ENCODE results near the gene E2F3.
A peak's percentile ranks its signal among the peaks of the same experiment; 100 is the strongest.

E2F3 gene

DNA sequence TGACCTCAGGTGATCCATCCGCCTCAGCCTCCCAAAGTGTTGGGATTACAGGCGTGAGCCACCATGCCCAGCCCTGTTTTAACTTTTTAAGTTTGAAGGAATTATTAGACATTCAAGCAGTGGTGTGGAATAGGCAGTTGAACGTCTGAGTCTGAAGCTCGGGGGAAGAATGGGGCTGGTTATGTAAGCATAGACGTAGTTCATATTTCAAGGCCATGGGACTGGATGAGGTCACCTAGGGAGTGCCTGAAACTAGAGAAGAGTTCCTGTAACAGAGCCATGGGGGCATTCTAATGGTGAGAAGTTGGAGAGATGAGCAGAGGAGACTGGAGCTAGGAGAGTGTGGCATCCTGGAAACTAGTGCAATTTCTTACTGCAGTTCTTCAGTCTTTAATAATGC is 139.0 kb downstream of the E2F3 start (continued):
- TF ChIP-seq KLF17 (tag by site-specific recombination; IDR thresholded peaks at IDR 0.05) (peak; percentile 77), ZEB2 (tag by site-specific recombination; IDR thresholded peaks at IDR 0.05) (peak; percentile 73; the same call in 1 of the 2 replicates), ZNF394 (tag by site-specific recombination; IDR thresholded peaks at IDR 0.05; ENCODE audit: borderline replicate concordance) (peak; percentile 43; the same call in 1 of the 2 replicates), ZNF24 (tag by site-specific recombination; IDR thresholded peaks at IDR 0.05) (0 out of 2 replicates have a peak, but pooled peaks have one; percentile 52), SP7 (tag by site-specific recombination; IDR thresholded peaks at IDR 0.05) (0 out of 2 replicates have a peak, but pooled peaks have one; percentile 42), ZNF335 (tag by site-specific recombination; conservative IDR thresholded peaks at IDR 0.05) (peak; percentile 77), ZNF600 (tag by site-specific recombination; IDR thresholded peaks at IDR 0.05) (peak; percentile 90), ZNF654 (tag by site-specific recombination; IDR thresholded peaks at IDR 0.05; ENCODE audit: low read depth) (no peak), ZNF629 (tag by site-specific recombination; IDR thresholded peaks at IDR 0.05) (peak; percentile 89), ZNF558 (tag by site-specific recombination; IDR thresholded peaks at IDR 0.05) (peak; percentile 23; the same call in 1 of the 2 replicates), ZNF324 (tag by site-specific recombination; IDR thresholded peaks at IDR 0.05) (0 out of 2 replicates have a peak, but pooled peaks have one; percentile 27), ZNF366 (tag by site-specific recombination; conservative IDR thresholded peaks at IDR 0.05) (peak; percentile 65), ZBTB21 (tag by site-specific recombination; IDR thresholded peaks at IDR 0.05) (peak; percentile 60; the same call in 1 of the 2 replicates), WT1 (tag by site-specific recombination; IDR thresholded peaks at IDR 0.05) (peak; percentile 92), BCL11B (tag by site-specific recombination; IDR thresholded peaks at IDR 0.05; ENCODE audit: low read depth) (no peak), ZNF223 (tag by site-specific recombination; IDR thresholded peaks at IDR 0.05) (no peak), ZNF701 (tag by site-specific recombination; IDR thresholded peaks at IDR 0.05) (no peak), ZNF157 (tag by site-specific recombination; IDR thresholded peaks at IDR 0.05) (no peak), ZNF184 (tag by site-specific recombination; IDR thresholded peaks at IDR 0.05) (no peak), ATF2 (tag by site-specific recombination; IDR thresholded peaks at IDR 0.05; ENCODE audit: low read depth) (peak; percentile 89), BCL11A (tag by site-specific recombination; IDR thresholded peaks at IDR 0.05; ENCODE audit: low read depth) (peak; percentile 59; the same call in 1 of the 2 replicates)
- TF ChIP-seq, protein P1, sequence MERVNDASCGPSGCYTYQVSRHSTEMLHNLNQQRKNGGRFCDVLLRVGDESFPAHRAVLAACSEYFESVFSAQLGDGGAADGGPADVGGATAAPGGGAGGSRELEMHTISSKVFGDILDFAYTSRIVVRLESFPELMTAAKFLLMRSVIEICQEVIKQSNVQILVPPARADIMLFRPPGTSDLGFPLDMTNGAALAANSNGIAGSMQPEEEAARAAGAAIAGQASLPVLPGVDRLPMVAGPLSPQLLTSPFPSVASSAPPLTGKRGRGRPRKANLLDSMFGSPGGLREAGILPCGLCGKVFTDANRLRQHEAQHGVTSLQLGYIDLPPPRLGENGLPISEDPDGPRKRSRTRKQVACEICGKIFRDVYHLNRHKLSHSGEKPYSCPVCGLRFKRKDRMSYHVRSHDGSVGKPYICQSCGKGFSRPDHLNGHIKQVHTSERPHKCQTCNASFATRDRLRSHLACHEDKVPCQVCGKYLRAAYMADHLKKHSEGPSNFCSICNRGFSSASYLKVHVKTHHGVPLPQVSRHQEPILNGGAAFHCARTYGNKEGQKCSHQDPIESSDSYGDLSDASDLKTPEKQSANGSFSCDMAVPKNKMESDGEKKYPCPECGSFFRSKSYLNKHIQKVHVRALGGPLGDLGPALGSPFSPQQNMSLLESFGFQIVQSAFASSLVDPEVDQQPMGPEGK (tag by site-specific recombination; IDR thresholded peaks at IDR 0.05), result peak; percentile 92
- TF ChIP-seq, protein P2, sequence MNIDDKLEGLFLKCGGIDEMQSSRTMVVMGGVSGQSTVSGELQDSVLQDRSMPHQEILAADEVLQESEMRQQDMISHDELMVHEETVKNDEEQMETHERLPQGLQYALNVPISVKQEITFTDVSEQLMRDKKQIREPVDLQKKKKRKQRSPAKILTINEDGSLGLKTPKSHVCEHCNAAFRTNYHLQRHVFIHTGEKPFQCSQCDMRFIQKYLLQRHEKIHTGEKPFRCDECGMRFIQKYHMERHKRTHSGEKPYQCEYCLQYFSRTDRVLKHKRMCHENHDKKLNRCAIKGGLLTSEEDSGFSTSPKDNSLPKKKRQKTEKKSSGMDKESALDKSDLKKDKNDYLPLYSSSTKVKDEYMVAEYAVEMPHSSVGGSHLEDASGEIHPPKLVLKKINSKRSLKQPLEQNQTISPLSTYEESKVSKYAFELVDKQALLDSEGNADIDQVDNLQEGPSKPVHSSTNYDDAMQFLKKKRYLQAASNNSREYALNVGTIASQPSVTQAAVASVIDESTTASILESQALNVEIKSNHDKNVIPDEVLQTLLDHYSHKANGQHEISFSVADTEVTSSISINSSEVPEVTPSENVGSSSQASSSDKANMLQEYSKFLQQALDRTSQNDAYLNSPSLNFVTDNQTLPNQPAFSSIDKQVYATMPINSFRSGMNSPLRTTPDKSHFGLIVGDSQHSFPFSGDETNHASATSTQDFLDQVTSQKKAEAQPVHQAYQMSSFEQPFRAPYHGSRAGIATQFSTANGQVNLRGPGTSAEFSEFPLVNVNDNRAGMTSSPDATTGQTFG (tag by site-specific recombination; IDR thresholded peaks at IDR 0.05; ENCODE audit: borderline replicate concordance), result no peak
- TF ChIP-seq, protein P3, sequence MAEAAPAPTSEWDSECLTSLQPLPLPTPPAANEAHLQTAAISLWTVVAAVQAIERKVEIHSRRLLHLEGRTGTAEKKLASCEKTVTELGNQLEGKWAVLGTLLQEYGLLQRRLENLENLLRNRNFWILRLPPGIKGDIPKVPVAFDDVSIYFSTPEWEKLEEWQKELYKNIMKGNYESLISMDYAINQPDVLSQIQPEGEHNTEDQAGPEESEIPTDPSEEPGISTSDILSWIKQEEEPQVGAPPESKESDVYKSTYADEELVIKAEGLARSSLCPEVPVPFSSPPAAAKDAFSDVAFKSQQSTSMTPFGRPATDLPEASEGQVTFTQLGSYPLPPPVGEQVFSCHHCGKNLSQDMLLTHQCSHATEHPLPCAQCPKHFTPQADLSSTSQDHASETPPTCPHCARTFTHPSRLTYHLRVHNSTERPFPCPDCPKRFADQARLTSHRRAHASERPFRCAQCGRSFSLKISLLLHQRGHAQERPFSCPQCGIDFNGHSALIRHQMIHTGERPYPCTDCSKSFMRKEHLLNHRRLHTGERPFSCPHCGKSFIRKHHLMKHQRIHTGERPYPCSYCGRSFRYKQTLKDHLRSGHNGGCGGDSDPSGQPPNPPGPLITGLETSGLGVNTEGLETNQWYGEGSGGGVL (tag by site-specific recombination; IDR thresholded peaks at IDR 0.05), result no peak
- TF ChIP-seq, protein P4, sequence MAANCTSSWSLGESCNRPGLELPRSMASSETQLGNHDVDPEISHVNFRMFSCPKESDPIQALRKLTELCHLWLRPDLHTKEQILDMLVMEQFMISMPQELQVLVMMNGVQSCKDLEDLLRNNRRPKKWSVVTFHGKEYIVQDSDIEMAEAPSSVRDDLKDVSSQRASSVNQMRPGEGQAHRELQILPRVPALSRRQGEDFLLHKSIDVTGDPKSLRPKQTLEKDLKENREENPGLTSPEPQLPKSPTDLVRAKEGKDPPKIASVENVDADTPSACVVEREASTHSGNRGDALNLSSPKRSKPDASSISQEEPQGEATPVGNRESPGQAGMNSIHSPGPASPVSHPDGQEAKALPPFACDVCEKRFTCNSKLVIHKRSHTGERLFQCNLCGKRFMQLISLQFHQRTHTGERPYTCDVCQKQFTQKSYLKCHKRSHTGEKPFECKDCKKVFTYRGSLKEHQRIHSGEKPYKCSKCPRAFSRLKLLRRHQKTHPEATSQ (tag by site-specific recombination; IDR thresholded peaks at IDR 0.05), result no peak
